ENCODE results near the gene AGRN. TPM values are rescaled to one million over a fixed set of nuclear protein-coding genes. Genes with fewer than 3 reads are reported as not detected.
"Not testable (repeated sequence)": the region's sequence is repeated elsewhere in the genome, so short reads cannot be mapped to it uniquely, and the experiment has no call there.

Gene AGRN
- total RNA-seq, 1 experiment from 2014 or later: 134 TPM

DNA sequence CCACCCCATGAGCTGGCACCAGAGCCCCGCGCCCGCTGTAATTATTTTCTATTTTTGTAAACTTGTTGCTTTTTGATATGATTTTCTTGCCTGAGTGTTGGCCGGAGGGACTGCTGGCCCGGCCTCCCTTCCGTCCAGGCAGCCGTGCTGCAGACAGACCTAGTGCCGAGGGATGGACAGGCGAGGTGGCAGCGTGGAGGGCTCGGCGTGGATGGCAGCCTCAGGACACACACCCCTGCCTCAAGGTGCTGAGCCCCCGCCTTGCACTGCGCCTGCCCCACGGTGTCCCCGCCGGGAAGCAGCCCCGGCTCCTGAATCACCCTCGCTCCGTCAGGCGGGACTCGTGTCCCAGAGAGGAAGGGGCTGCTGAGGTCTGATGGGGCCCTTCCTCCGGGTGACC is 35.1 kb downstream of the AGRN start (continued):
- TF ChIP-seq, protein P1, sequence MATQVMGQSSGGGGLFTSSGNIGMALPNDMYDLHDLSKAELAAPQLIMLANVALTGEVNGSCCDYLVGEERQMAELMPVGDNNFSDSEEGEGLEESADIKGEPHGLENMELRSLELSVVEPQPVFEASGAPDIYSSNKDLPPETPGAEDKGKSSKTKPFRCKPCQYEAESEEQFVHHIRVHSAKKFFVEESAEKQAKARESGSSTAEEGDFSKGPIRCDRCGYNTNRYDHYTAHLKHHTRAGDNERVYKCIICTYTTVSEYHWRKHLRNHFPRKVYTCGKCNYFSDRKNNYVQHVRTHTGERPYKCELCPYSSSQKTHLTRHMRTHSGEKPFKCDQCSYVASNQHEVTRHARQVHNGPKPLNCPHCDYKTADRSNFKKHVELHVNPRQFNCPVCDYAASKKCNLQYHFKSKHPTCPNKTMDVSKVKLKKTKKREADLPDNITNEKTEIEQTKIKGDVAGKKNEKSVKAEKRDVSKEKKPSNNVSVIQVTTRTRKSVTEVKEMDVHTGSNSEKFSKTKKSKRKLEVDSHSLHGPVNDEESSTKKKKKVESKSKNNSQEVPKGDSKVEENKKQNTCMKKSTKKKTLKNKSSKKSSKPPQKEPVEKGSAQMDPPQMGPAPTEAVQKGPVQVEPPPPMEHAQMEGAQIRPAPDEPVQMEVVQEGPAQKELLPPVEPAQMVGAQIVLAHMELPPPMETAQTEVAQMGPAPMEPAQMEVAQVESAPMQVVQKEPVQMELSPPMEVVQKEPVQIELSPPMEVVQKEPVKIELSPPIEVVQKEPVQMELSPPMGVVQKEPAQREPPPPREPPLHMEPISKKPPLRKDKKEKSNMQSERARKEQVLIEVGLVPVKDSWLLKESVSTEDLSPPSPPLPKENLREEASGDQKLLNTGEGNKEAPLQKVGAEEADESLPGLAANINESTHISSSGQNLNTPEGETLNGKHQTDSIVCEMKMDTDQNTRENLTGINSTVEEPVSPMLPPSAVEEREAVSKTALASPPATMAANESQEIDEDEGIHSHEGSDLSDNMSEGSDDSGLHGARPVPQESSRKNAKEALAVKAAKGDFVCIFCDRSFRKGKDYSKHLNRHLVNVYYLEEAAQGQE (IDR thresholded peaks at IDR 0.05; ENCODE audit: low read depth): no peak
- TF ChIP-seq YY1 (IDR thresholded peaks at IDR 0.05; ENCODE audit: extremely low read depth, insufficient replicate concordance, low read depth, low read length) (no peak), SRF (IDR thresholded peaks at IDR 0.05; ENCODE audit: low read depth) (no peak), TCF7L2 (IDR thresholded peaks at IDR 0.05; ENCODE audit: borderline replicate concordance, extremely low read depth, insufficient read depth, insufficient read length) (no peak), ZNF274 (IDR thresholded peaks at IDR 0.05; ENCODE audit: low read depth, low read length) (no peak), RAD21 (IDR thresholded peaks at IDR 0.05; ENCODE audit: low read depth) (no peak), MAX (IDR thresholded peaks at IDR 0.05) (no peak)

DNA sequence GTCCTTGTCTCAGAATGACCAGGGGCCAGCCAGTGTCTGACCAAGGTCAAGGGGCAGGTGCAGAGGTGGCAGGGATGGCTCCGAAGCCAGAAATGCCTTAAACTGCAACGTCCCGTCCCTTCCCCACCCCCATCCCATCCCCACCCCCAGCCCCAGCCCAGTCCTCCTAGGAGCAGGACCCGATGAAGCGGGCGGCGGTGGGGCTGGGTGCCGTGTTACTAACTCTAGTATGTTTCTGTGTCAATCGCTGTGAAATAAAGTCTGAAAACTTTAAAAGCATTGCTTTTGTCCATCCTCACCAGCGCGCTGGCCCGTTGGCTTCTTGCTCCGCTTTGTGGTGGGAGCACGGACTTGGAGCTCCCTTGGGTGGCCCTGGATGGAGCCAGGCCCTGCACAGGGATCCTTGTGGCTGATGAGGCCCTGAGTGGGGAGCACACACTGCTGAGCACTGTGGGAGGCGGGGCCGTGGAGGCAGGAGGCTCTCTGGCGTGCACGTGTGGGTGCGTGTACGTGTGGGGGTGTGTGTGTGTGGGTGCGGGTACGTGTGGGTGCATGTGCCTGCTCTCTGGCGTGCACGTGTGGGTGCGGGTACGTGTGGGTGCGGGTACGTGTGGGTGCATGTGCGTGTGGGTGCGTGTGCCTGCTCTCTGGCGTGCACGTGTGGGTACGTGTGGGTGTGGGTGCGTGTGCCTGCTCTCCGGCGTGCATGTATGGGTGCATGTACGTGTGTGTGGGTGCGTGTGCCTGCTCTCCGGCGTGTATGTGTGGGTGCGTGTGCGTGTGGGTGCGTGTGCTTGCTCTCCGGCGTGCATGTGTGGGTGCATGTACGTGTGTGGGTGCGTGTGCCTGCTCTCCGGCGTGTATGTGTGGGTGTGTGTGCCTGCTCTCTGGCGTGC is 36.2 kb downstream of the AGRN start:
- CTCF ChIA-PET: no interaction called here
- ATAC-seq: no peak
- intact Hi-C loops (cut with micrococcal nuclease): no loop called here

DNA sequence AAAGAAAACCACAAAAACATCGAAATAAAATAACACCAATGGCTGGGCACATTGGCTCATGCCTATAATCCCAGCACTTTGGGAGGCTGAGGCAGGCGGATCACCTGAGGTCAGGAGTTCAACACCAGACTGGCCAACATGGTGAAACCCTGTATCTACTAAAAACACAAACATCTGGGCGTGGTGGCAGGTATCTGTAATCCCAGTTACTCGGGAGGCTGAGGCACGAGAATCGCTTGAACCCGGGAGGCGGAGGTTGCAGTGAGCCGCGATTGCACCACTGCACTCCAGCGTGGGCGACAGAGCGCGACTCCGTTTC is 37.8 kb downstream of the AGRN start:
- H4K20me1 ChIP-seq (ENCODE audit: insufficient read depth); H2AFZ ChIP-seq (ENCODE audit: low read depth, low read length, poor library complexity, severe bottlenecking); CTCF ChIA-PET; intact Hi-C loops (cut with micrococcal nuclease); H3K9ac ChIP-seq (ENCODE audit: low read length); H3K9me3 ChIP-seq (ENCODE audit: control insufficient read depth in 1 of 2, insufficient read depth in 1 of 2, low read depth in 1 of 2, low read length in 2 of 2); H3K79me2 ChIP-seq (ENCODE audit: insufficient read depth, low read length); ATAC-seq; H3K27me3 ChIP-seq (ENCODE audit: insufficient read depth, low read length); H3K9me2 ChIP-seq (ENCODE audit: insufficient read depth); BruUV-seq (replicated peaks); H3K4me2 ChIP-seq (ENCODE audit: low read length); H3K4me3 ChIP-seq (replicated peaks in 1 of 2; ENCODE audit: low read depth in 1 of 2, low read length in 2 of 2); DNase-seq (ENCODE audit: low read depth, low spot score); H3K36me3 ChIP-seq (ENCODE audit: control insufficient read depth in 1 of 2, insufficient read depth in 2 of 2, low read length in 2 of 2); RAD21 ChIA-PET (ENCODE audit: low non-redundant PET in 1 of 2, low total read pairs in 2 of 2, uncharacterized antibody in 2 of 2, unreplicated experiment in 2 of 2); H3K27ac ChIP-seq (ENCODE audit: low read depth, low read length); POLR2A ChIA-PET: not testable (repeated sequence)
- H3K4me1 ChIP-seq (ENCODE audit: control insufficient read depth in 1 of 2, insufficient read depth in 2 of 2, low read length in 2 of 2): peaks cover 17 to 46% of the 10 kb centered on the region in 2 experiments

More for the DNA sequence above, 36.2 kb downstream of the AGRN start:
- H3K9me2 ChIP-seq (ENCODE audit: insufficient read depth): no peaks in the 10 kb centered on the region
- peaks cover 10 to 30% of the 10 kb centered on the region in 2 experiments for H3K4me1 ChIP-seq (ENCODE audit: control insufficient read depth in 1 of 2, insufficient read depth in 2 of 2, low read length in 2 of 2)
- peaks cover 10 to 22% of the 10 kb centered on the region in 2 experiments; a peak in 3 of 4 replicates for H3K36me3 ChIP-seq (ENCODE audit: control insufficient read depth in 1 of 2, insufficient read depth in 2 of 2, low read length in 2 of 2)
- no peak overlapping the region for H3K27ac ChIP-seq (ENCODE audit: low read depth, low read length)
- no peak overlapping the region for H2AFZ ChIP-seq (ENCODE audit: low read depth, low read length, poor library complexity, severe bottlenecking)
- no peaks in the 10 kb centered on the region for H4K20me1 ChIP-seq (ENCODE audit: insufficient read depth)
- no peak overlapping the region for H3K9ac ChIP-seq (ENCODE audit: low read length)
- TF ChIP-seq ZNF274 (IDR thresholded peaks at IDR 0.05; ENCODE audit: low read depth, low read length) (no peak), CEBPB (IDR thresholded peaks at IDR 0.05; ENCODE audit: low read depth) (no peak), POLR2A (IDR thresholded peaks at IDR 0.05; ENCODE audit: borderline replicate concordance, extremely low read depth, insufficient read depth, insufficient read length) (no peak), EZH2phosphoT487 (IDR thresholded peaks at IDR 0.05; ENCODE audit: borderline replicate concordance) (no peak), POLR2AphosphoS5 (IDR thresholded peaks at IDR 0.05; ENCODE audit: low read depth, low read length) (no peak), EZH2 (IDR thresholded peaks at IDR 0.05) (no peak), MAX (IDR thresholded peaks at IDR 0.05) (no peak), SP1 (IDR thresholded peaks at IDR 0.05; ENCODE audit: low read depth) (no peak), SIN3A (IDR thresholded peaks at IDR 0.05; ENCODE audit: low read depth) (no peak)
- POLR2A ChIA-PET: no interaction called here
- H3K27me3 ChIP-seq (ENCODE audit: insufficient read depth, low read length): no peaks in the 10 kb centered on the region
- no peaks in the 10 kb centered on the region for H3K9me3 ChIP-seq (ENCODE audit: control insufficient read depth in 1 of 2, insufficient read depth in 1 of 2, low read depth in 1 of 2, low read length in 2 of 2)
- H3K4me2 ChIP-seq (ENCODE audit: low read length): no peak overlapping the region
- RAD21 ChIA-PET (ENCODE audit: low non-redundant PET in 1 of 2, low total read pairs in 2 of 2, uncharacterized antibody in 2 of 2, unreplicated experiment in 2 of 2): no interaction called here
- H3K79me2 ChIP-seq (ENCODE audit: insufficient read depth, low read length): no peaks in the 10 kb centered on the region
- no peak overlapping the region for H3K4me3 ChIP-seq (replicated peaks in 1 of 2; ENCODE audit: low read depth in 1 of 2, low read length in 2 of 2)
- no peak for DNase-seq (ENCODE audit: low read depth, low spot score)
- no TSS peak for BruUV-seq (replicated peaks)

Measured in HCT116 (cell line).